ENCODE data around the gene FOXF2.

- TF ChIP-seq, protein P1, sequence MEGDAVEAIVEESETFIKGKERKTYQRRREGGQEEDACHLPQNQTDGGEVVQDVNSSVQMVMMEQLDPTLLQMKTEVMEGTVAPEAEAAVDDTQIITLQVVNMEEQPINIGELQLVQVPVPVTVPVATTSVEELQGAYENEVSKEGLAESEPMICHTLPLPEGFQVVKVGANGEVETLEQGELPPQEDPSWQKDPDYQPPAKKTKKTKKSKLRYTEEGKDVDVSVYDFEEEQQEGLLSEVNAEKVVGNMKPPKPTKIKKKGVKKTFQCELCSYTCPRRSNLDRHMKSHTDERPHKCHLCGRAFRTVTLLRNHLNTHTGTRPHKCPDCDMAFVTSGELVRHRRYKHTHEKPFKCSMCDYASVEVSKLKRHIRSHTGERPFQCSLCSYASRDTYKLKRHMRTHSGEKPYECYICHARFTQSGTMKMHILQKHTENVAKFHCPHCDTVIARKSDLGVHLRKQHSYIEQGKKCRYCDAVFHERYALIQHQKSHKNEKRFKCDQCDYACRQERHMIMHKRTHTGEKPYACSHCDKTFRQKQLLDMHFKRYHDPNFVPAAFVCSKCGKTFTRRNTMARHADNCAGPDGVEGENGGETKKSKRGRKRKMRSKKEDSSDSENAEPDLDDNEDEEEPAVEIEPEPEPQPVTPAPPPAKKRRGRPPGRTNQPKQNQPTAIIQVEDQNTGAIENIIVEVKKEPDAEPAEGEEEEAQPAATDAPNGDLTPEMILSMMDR (IDR thresholded peaks at IDR 0.05): no peak
- no peak for TF ChIP-seq ZFX (IDR thresholded peaks at IDR 0.05; ENCODE audit: borderline replicate concordance)
Observed at GRCh38 chr6:1376653-1377052, 12.7 kb upstream of the FOXF2 start.
